HG02623 (cell line): ENCODE measurements around the gene KICS2.
"Not testable (repeated sequence)": the region's sequence is repeated elsewhere in the genome, so short reads cannot be mapped to it uniquely, and the experiment has no call there.

Experiments
- ATAC-seq: cut with Tn5 transposase; IDR thresholded peaks from one replicate; pipeline ENCODE4 v1.9.1; 2021; ENCODE audit warnings: moderate library complexity; ENCODE audit not compliant: unreplicated experiment

The KICS2 gene

GRCh38 chr12:64217643-64218042 is 4.5 kb downstream of the KICS2 start:
- not testable (repeated sequence) for ATAC-seq

GRCh38 chr12:64216239-64216638 is 5.9 kb downstream of the KICS2 start:
- ATAC-seq: no peak

GRCh38 chr12:64212119-64212746 is 9.9 kb downstream of the KICS2 start:
- ATAC-seq: no peak

- no peak for ATAC-seq
Measured at GRCh38 chr12:64207453-64207852, 14.6 kb downstream of the KICS2 start.

GRCh38 chr12:64205542-64205941 is 16.6 kb downstream of the KICS2 start:
- ATAC-seq: no peak

- no peak for ATAC-seq
Measured at GRCh38 chr12:64203775-64204174, 18.3 kb downstream of the KICS2 start.

GRCh38 chr12:64203036-64203435 is 19.1 kb downstream of the KICS2 start:
- no peak for ATAC-seq

GRCh38 chr12:64195841-64196240 is 26.3 kb downstream of the KICS2 start:
- not testable (repeated sequence) for ATAC-seq

- ATAC-seq: no peak
Measured at GRCh38 chr12:64194333-64195149, 27.6 kb downstream of the KICS2 start.

GRCh38 chr12:64193931-64194330 is 28.2 kb downstream of the KICS2 start:
- ATAC-seq: no peak

GRCh38 chr12:64192644-64193444 is 29.3 kb downstream of the KICS2 start:
- peak; percentile 92 for ATAC-seq

- ATAC-seq: no peak
Measured at GRCh38 chr12:64190140-64190539, 32.0 kb downstream of the KICS2 start.

GRCh38 chr12:64189530-64189929 is 32.6 kb downstream of the KICS2 start:
- no peak for ATAC-seq

- no peak for ATAC-seq
Measured at GRCh38 chr12:64187794-64188193, 34.3 kb downstream of the KICS2 start.

GRCh38 chr12:64187370-64187769 is 34.7 kb downstream of the KICS2 start:
- ATAC-seq: no peak

GRCh38 chr12:64186789-64187188 is 35.3 kb downstream of the KICS2 start:
- peak; percentile 70 for ATAC-seq

- no peak for ATAC-seq
Measured at GRCh38 chr12:64184216-64184615, 37.9 kb downstream of the KICS2 start.

GRCh38 chr12:64181430-64182291 is 40.4 kb downstream of the KICS2 start:
- no peak for ATAC-seq

GRCh38 chr12:64180951-64181350 is 41.1 kb downstream of the KICS2 start:
- ATAC-seq: no peak

- no peak for ATAC-seq
Measured at GRCh38 chr12:64178122-64178521, 44.0 kb downstream of the KICS2 start.

GRCh38 chr12:64177001-64177400 is 45.1 kb downstream of the KICS2 start:
- ATAC-seq: no peak
